Measurements from ENCODE around the gene IGF1. TPM values are rescaled to one million over a fixed set of nuclear protein-coding genes. Genes with fewer than 3 reads are reported as not detected.
A peak's percentile ranks its signal among the peaks of the same experiment; 100 is the strongest.

IGF1 gene
- total RNA-seq = 1 to 10 TPM in 3 of 8 experiments, under 1 TPM in 4, not detected in 1; 0.14 to 4.7 (median 0.76) TPM

DNA sequence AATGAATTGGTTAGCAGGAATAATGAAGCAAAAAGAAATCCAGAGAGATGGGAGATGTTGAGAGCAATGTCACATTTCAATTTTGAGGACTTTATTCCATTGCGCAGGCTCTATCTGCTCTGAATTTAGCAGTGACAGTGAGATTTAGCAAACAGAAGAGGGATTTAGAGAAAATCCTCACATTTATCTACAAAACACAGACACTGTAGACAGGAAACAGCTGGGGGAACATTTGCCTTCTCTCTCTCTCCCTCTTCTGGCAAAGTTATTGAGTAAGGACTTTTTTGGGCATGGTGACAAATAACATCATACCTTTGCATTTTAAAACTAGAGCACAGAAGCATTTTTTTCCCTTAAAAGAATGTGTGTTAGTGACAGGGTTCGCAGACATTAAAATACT is at the start of gene IGF1:
Gene IGF1 (minus strand): TSS at position 158 of the 400 bp plus-strand sequence. CDS start 182 bp downstream, outside the sequence.
- peak in 3 of 8 experiments; percentile 21 to 41 (median 29) for ATAC-seq (replicated peaks in 6 of 8)
- Histone ChIP-seq H3K4me1 (replicated peaks in 1 of 2) (no peaks in the 10 kb centered on the region), H3K4me3 (no peak within 1 kb of the TSS), H3K27ac (no peak within 1 kb of the TSS)
- in situ Hi-C loops (cut with MboI; ENCODE audit: low pct_unique_long_range_greater_than_20kb in 2 of 9, low sequenced_read_pairs in 9 of 9, unreplicated experiment in 9 of 9) = loop anchor here in 2 of 9 experiments (25.0 kb wide), 3 partner anchors 193 to 543 kb away; no protein-coding TSS in a partner anchor
- 0 to 100% (median 60%) methylated on average over 1 to 2 of the region's 2 CpGs; no CpG with 5 or more reads in 1 of the 10 experiments for WGBS, 10 experiments

GRCh38 chr12:102528111-102528510 is 47.7 kb upstream of the IGF1 start:
- in situ Hi-C loops (cut with MboI; ENCODE audit: low pct_unique_long_range_greater_than_20kb in 2 of 9, low sequenced_read_pairs in 9 of 9, unreplicated experiment in 9 of 9) = no loop called here
- ATAC-seq (replicated peaks in 6 of 8) = no peak
- Histone ChIP-seq H3K4me3 (no peak overlapping the region), H3K27ac (no peak overlapping the region), H3K4me1 (replicated peaks in 1 of 2) (no peaks in the 10 kb centered on the region)

DNA sequence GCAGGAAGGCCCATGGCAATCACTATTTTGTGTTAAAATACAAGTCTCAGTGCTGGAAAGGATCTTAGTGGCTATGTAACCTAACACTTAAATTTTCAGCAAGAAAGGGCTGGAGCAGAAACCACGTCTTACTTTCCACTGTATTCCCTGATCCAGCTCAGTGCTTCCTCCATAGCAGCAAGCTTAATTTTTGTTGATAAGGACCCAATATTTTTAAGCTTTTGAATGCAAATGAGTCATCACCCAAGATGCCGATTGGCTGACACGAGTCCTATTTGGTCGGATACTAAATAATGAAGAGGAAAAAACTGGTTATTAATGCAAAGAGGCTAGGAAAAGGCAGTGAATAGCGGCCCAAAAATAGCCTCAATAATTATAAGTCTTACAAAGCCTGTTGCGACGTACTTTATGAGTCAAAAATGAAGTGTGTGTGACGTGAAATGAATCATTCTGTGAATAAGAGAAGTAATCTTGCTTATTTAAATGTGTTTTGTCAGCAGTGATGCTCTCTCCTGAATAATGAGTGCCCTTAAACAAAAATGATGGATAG is 46.9 kb upstream of the IGF1 start:
- Histone ChIP-seq H3K4me3 (no peak overlapping the region), H3K27ac (no peak overlapping the region), H3K4me1 (replicated peaks in 1 of 2) (no peaks in the 10 kb centered on the region)
- in situ Hi-C loops (cut with MboI; ENCODE audit: low pct_unique_long_range_greater_than_20kb in 2 of 9, low sequenced_read_pairs in 9 of 9, unreplicated experiment in 9 of 9) = no loop called here
- peak in 3 of 8 experiments; percentile 35 to 83 (median 46) for ATAC-seq (replicated peaks in 6 of 8)
- 5 to 92% (median 73%) methylated on average over 5 to 8 of the region's 8 CpGs for WGBS, 10 experiments

- no peaks in the 10 kb centered on the region for H3K4me1 ChIP-seq (replicated peaks in 1 of 2)
- H3K27ac ChIP-seq = no peak overlapping the region
- no peak overlapping the region for H3K4me3 ChIP-seq
- in situ Hi-C loops (cut with MboI; ENCODE audit: low pct_unique_long_range_greater_than_20kb in 2 of 9, low sequenced_read_pairs in 9 of 9, unreplicated experiment in 9 of 9) = no loop called here
- WGBS, 10 experiments = 0 to 80% (median 13%) methylated on average over 1 of the region's 1 CpG; no CpG with 5 or more reads in 5 of the 10 experiments
- no peak for ATAC-seq (replicated peaks in 6 of 8)
Observed at GRCh38 chr12:102526656-102527055, 46.3 kb upstream of the IGF1 start.

- H3K4me1 ChIP-seq (replicated peaks in 1 of 2) = no peaks in the 10 kb centered on the region
- 20 to 100% (median 91%) methylated on average over 1 to 4 of the region's 4 CpGs; no CpG with 5 or more reads in 2 of the 10 experiments for WGBS, 10 experiments
- no peak for ATAC-seq (replicated peaks in 6 of 8)
- in situ Hi-C loops (cut with MboI; ENCODE audit: low pct_unique_long_range_greater_than_20kb in 2 of 9, low sequenced_read_pairs in 9 of 9, unreplicated experiment in 9 of 9) = no loop called here
- H3K27ac ChIP-seq = no peak overlapping the region
- no peak overlapping the region for H3K4me3 ChIP-seq
Observed at GRCh38 chr12:102522768-102523167, 42.4 kb upstream of the IGF1 start.

GRCh38 chr12:102521662-102522277 is 41.4 kb upstream of the IGF1 start:
- in situ Hi-C loops (cut with MboI; ENCODE audit: low pct_unique_long_range_greater_than_20kb in 2 of 9, low sequenced_read_pairs in 9 of 9, unreplicated experiment in 9 of 9) = no loop called here
- Histone ChIP-seq H3K4me1 (replicated peaks in 1 of 2) (no peaks in the 10 kb centered on the region), H3K4me3 (no peak overlapping the region), H3K27ac (no peak overlapping the region)
- WGBS, 10 experiments = 67 to 86% (median 80%) methylated on average over 1 of the region's 1 CpG; no CpG with 5 or more reads in 6 of the 10 experiments
- ATAC-seq (replicated peaks in 6 of 8) = no peak

GRCh38 chr12:102518871-102519270 is 38.5 kb upstream of the IGF1 start:
- Histone ChIP-seq H3K4me3 (no peak overlapping the region), H3K4me1 (replicated peaks in 1 of 2) (no peaks in the 10 kb centered on the region), H3K27ac (no peak overlapping the region)
- WGBS, 10 experiments = 0 to 97% (median 80%) methylated on average over 1 to 5 of the region's 5 CpGs; no CpG with 5 or more reads in 1 of the 10 experiments
- no peak for ATAC-seq (replicated peaks in 6 of 8)
- in situ Hi-C loops (cut with MboI; ENCODE audit: low pct_unique_long_range_greater_than_20kb in 2 of 9, low sequenced_read_pairs in 9 of 9, unreplicated experiment in 9 of 9) = no loop called here

- in situ Hi-C loops (cut with MboI; ENCODE audit: low pct_unique_long_range_greater_than_20kb in 2 of 9, low sequenced_read_pairs in 9 of 9, unreplicated experiment in 9 of 9) = no loop called here
- H3K27ac ChIP-seq = no peak overlapping the region
- 14 to 91% (median 63%) methylated on average over 1 of the region's 1 CpG; no CpG with 5 or more reads in 1 of the 10 experiments for WGBS, 10 experiments
- H3K4me3 ChIP-seq = no peak overlapping the region
- H3K4me1 ChIP-seq (replicated peaks in 1 of 2) = no peaks in the 10 kb centered on the region
- no peak for ATAC-seq (replicated peaks in 6 of 8)
Observed at GRCh38 chr12:102514696-102515095, 34.3 kb upstream of the IGF1 start.

GRCh38 chr12:102513739-102514138 is 33.4 kb upstream of the IGF1 start:
- Histone ChIP-seq H3K4me1 (replicated peaks in 1 of 2) (no peaks in the 10 kb centered on the region), H3K27ac (no peak overlapping the region), H3K4me3 (no peak overlapping the region)
- ATAC-seq (replicated peaks in 6 of 8) = no peak
- in situ Hi-C loops (cut with MboI; ENCODE audit: low pct_unique_long_range_greater_than_20kb in 2 of 9, low sequenced_read_pairs in 9 of 9, unreplicated experiment in 9 of 9) = no loop called here
- WGBS, 10 experiments = 50 to 100% (median 74%) methylated on average over 1 to 3 of the region's 3 CpGs; no CpG with 5 or more reads in 2 of the 10 experiments

GRCh38 chr12:102513272-102513671 is 32.9 kb upstream of the IGF1 start:
- 38 to 100% (median 80%) methylated on average over 1 to 7 of the region's 8 CpGs; no CpG with 5 or more reads in 2 of the 10 experiments for WGBS, 10 experiments
- ATAC-seq (replicated peaks in 6 of 8) = no peak
- H3K4me1 ChIP-seq (replicated peaks in 1 of 2) = no peaks in the 10 kb centered on the region
- no peak overlapping the region for H3K4me3 ChIP-seq
- no peak overlapping the region for H3K27ac ChIP-seq
- in situ Hi-C loops (cut with MboI; ENCODE audit: low pct_unique_long_range_greater_than_20kb in 2 of 9, low sequenced_read_pairs in 9 of 9, unreplicated experiment in 9 of 9) = no loop called here

- WGBS, 10 experiments = 29 to 100% (median 82%) methylated on average over 1 to 3 of the region's 3 CpGs; no CpG with 5 or more reads in 4 of the 10 experiments
- in situ Hi-C loops (cut with MboI; ENCODE audit: low pct_unique_long_range_greater_than_20kb in 2 of 9, low sequenced_read_pairs in 9 of 9, unreplicated experiment in 9 of 9) = no loop called here
Observed at GRCh38 chr12:102512523-102512922, 32.2 kb upstream of the IGF1 start.

DNA sequence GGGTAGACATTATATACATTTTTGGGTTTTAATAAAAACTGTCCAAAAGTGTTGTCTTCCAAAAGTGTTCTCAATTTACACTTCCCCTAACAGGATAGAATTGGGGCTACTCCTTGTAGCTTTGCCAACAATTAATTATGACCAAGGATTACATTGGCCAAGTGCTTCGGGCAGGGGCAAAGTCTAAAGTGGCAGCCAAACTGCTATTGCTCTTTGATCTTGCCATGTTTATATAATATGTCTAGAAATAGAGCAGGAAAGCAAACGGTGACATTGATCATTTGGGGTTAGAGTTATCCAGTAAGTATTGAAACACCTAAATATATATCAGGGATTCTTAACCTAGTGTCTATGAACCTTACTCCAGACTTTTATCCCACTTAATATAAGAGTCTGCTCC is 31.2 kb upstream of the IGF1 start:
- in situ Hi-C loops (cut with MboI; ENCODE audit: low pct_unique_long_range_greater_than_20kb in 2 of 9, low sequenced_read_pairs in 9 of 9, unreplicated experiment in 9 of 9) = no loop called here
- 20 to 100% (median 79%) methylated on average over 1 to 2 of the region's 2 CpGs for WGBS, 10 experiments

More at GRCh38 chr12:102512523-102512922, 32.2 kb upstream of the IGF1 start:
- no peaks in the 10 kb centered on the region for H3K4me1 ChIP-seq (replicated peaks in 1 of 2)
- no peak for ATAC-seq (replicated peaks in 6 of 8)
- no peak overlapping the region for H3K4me3 ChIP-seq
- no peak overlapping the region for H3K27ac ChIP-seq

DNA sequence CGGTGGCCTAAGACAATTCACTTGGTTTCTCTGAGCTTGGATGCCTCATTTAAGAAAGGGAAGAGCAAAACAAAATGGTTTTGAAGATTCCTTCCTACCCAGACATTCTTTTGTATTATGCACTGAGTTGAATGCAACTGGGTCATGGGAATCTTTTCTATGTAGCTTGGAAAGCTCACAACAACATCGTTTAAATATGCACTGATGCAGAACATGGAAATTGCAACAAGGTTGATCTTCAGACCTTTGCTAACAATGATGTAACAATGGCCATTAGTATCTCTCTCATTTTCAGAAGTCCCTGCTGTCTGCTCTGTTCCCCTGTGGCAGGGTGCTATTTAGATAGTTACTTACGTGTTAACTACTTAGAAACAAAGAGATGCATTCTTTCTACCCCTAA is 30.1 kb upstream of the IGF1 start:
- ATAC-seq (replicated peaks in 6 of 8) = peak in 3 of 8 experiments; percentile 79 to 97 (median 95)
- H3K27ac ChIP-seq = no peak overlapping the region
- WGBS, 10 experiments = 0 to 80% (median 50%) methylated on average over 1 to 3 of the region's 3 CpGs; no CpG with 5 or more reads in 1 of the 10 experiments
- in situ Hi-C loops (cut with MboI; ENCODE audit: low pct_unique_long_range_greater_than_20kb in 2 of 9, low sequenced_read_pairs in 9 of 9, unreplicated experiment in 9 of 9) = no loop called here
- no peak overlapping the region for H3K4me3 ChIP-seq
- no peaks in the 10 kb centered on the region for H3K4me1 ChIP-seq (replicated peaks in 1 of 2)

More for the DNA sequence above, 31.2 kb upstream of the IGF1 start:
- no peaks in the 10 kb centered on the region for H3K4me1 ChIP-seq (replicated peaks in 1 of 2)
- H3K27ac ChIP-seq = no peak overlapping the region
- no peak for ATAC-seq (replicated peaks in 6 of 8)
- H3K4me3 ChIP-seq = no peak overlapping the region

Data from motor neuron (in vitro differentiated cells).